ENCODE results near the gene ADAMTSL3. TPM values are rescaled to one million over a fixed set of nuclear protein-coding genes. Genes with fewer than 3 reads are reported as not detected.

ADAMTSL3 gene
- total RNA-seq, 4 donors from 2014 or later, result 16.6 to 30.0 (median 21.8) TPM

GRCh38 chr15:83694536-83694935, 40.6 kb downstream of the ADAMTSL3 start:
- TF ChIP-seq POLR2A (IDR thresholded peaks at IDR 0.05; ENCODE audit: low read depth) (no peak), CTCF (IDR thresholded peaks at IDR 0.05) (no peak), POLR2AphosphoS5 (IDR thresholded peaks at IDR 0.05) (no peak), EP300 (IDR thresholded peaks at IDR 0.05) (no peak)
- Histone ChIP-seq H3K36me3 (no peaks in the 10 kb centered on the region), H3K9me3 (no peaks in the 10 kb centered on the region), H3K27ac (replicated peaks in 1 of 4) (peak overlapping the region; percentile 66 to 79 (median 78)), H3K4me1 (peaks cover 17 to 59% (median 50%) of the 10 kb centered on the region in 4 donors), H3K27me3 (no peaks in the 10 kb centered on the region), H3K4me3 (peak overlapping the region; percentile 3 to 27 (median 14))
- intact Hi-C loops (cut with DNase I), result no loop called here
- no peak for DNase-seq (ENCODE audit: extremely low spot score)
- whole genome bisulfite sequencing, result 28% methylated on average over 5 of the region's 5 CpGs

GRCh38 chr15:83695246-83695645, 41.3 kb downstream of the ADAMTSL3 start:
- no peak overlapping the region for H3K4me3 ChIP-seq
- intact Hi-C loops (cut with DNase I), result no loop called here
- DNase-seq (ENCODE audit: extremely low spot score), result no peak
- no peaks in the 10 kb centered on the region for H3K9me3 ChIP-seq
- H3K36me3 ChIP-seq, result no peaks in the 10 kb centered on the region
- H3K27me3 ChIP-seq, result no peaks in the 10 kb centered on the region
- TF ChIP-seq POLR2AphosphoS5 (IDR thresholded peaks at IDR 0.05) (peak in 1 of 2 donors; percentile 7), CTCF (IDR thresholded peaks at IDR 0.05) (no peak)
- H3K27ac ChIP-seq (replicated peaks in 1 of 4), result peak overlapping the region in 3 of 4 donors; percentile 66 to 79 (median 77)
- H3K4me1 ChIP-seq, result peaks cover 17 to 59% (median 51%) of the 10 kb centered on the region in 4 donors
- 25% methylated on average over 3 of the region's 3 CpGs for WGBS

GRCh38 chr15:83695901-83696425, 42.0 kb downstream of the ADAMTSL3 start:
- no peaks in the 10 kb centered on the region for H3K36me3 ChIP-seq
- TF ChIP-seq POLR2AphosphoS5 (IDR thresholded peaks at IDR 0.05) (no peak), EP300 (IDR thresholded peaks at IDR 0.05) (no peak), POLR2A (IDR thresholded peaks at IDR 0.05; ENCODE audit: low read depth) (no peak), CTCF (IDR thresholded peaks at IDR 0.05) (no peak)
- H3K27me3 ChIP-seq, result no peaks in the 10 kb centered on the region
- peak overlapping the region in 2 of 4 donors; percentile 77 to 79 for H3K27ac ChIP-seq (replicated peaks in 1 of 4)
- no peak for DNase-seq (ENCODE audit: extremely low spot score)
- H3K4me3 ChIP-seq, result no peak overlapping the region
- peaks cover 17 to 59% (median 51%) of the 10 kb centered on the region in 4 donors for H3K4me1 ChIP-seq
- 79% methylated on average over 7 of the region's 7 CpGs for WGBS
- H3K9me3 ChIP-seq, result no peaks in the 10 kb centered on the region
- intact Hi-C loops (cut with DNase I), result no loop called here

GRCh38 chr15:83697716-83698115, 43.8 kb downstream of the ADAMTSL3 start:
- H3K4me1 ChIP-seq, result peaks cover 17 to 53% (median 48%) of the 10 kb centered on the region in 4 donors
- intact Hi-C loops (cut with DNase I), result no loop called here

More at GRCh38 chr15:83697716-83698115, 43.8 kb downstream of the ADAMTSL3 start:
- no peak for DNase-seq (ENCODE audit: extremely low spot score)
- Histone ChIP-seq H3K36me3 (no peaks in the 10 kb centered on the region), H3K27me3 (no peaks in the 10 kb centered on the region), H3K4me3 (no peak overlapping the region), H3K27ac (replicated peaks in 1 of 4) (peak overlapping the region in 1 of 4 donors; percentile 6), H3K9me3 (no peaks in the 10 kb centered on the region)
- no peak for TF ChIP-seq EP300 (IDR thresholded peaks at IDR 0.05)
- no peak for TF ChIP-seq POLR2A (IDR thresholded peaks at IDR 0.05; ENCODE audit: low read depth)
- TF ChIP-seq POLR2AphosphoS5 (IDR thresholded peaks at IDR 0.05), result no peak
- TF ChIP-seq CTCF (IDR thresholded peaks at IDR 0.05), result no peak

Data from esophagus muscularis mucosa (tissue), 4 donors.